CD14-positive monocyte (primary cell): Measurements from ENCODE around the gene PDE4D. TPM values are rescaled to one million over a fixed set of nuclear protein-coding genes. Genes with fewer than 3 reads are reported as not detected.

Experiments
- DNase-seq, 3 donors: peaks; one replicate each; pipeline ENCODE4 v3.0.0-alpha.2; 2011 to 2022
- H2AFZ ChIP-seq: 2 replicates; pipeline ENCODE4 v1.6.0; 2012; ENCODE audit warnings: mild to moderate bottlenecking, low read depth, low read length, inconsistent platforms; ENCODE audit not compliant: insufficient read depth, poor library complexity, severe bottlenecking
- H3K27ac ChIP-seq, 2 donors: 1 replicate in 1 of 2; 2 replicates in 1 of 2; pipeline ENCODE4 v1.5.1; 2012 to 2013; ENCODE audit warnings: low read length in 2 of 2, control low read depth in 1 of 2, inconsistent platforms in 1 of 2, low read depth in 1 of 2, mild to moderate bottlenecking in 1 of 2
- H3K27me3 ChIP-seq, 2 donors: one replicate each; pipeline versions ENCODE4 v1.6.0 to v1.6.1; 2011 to 2013; ENCODE audit warnings: low read length in 2 of 2; ENCODE audit not compliant: control insufficient read depth in 2 of 2, insufficient read depth in 2 of 2
- H3K36me3 ChIP-seq, 2 donors: replicated peaks in 1 of 2; 1 replicate in 1 of 2; 2 replicates in 1 of 2; pipeline versions ENCODE4 v1.5.1 to v1.6.1; 2012 to 2013; ENCODE audit warnings: low read length in 2 of 2, control low read depth in 1 of 2, inconsistent platforms in 1 of 2, mild to moderate bottlenecking in 1 of 2; ENCODE audit not compliant: insufficient read depth in 2 of 2, control insufficient read depth in 1 of 2
- H3K4me1 ChIP-seq, 2 donors: 1 replicate in 1 of 2; 2 replicates in 1 of 2; pipeline versions ENCODE4 v1.5.1 to v1.6.1; 2012 to 2013; ENCODE audit warnings: low read length in 2 of 2, control low read depth in 1 of 2, inconsistent platforms in 1 of 2, mild to moderate bottlenecking in 1 of 2, moderate library complexity in 1 of 2; ENCODE audit not compliant: insufficient read depth in 2 of 2, control insufficient read depth in 1 of 2
- H3K4me2 ChIP-seq: replicated peaks from 2 replicates; pipeline ENCODE3; 2012; ENCODE audit warnings: low read length, moderate library complexity, mild to moderate bottlenecking; ENCODE audit not compliant: poor library complexity, severe bottlenecking; ENCODE audit errors: extremely low read depth
- H3K4me3 ChIP-seq, 3 experiments: fragments of 200-600 bp in 1 of 3; sonication (generic) in 1 of 3; replicated peaks in 1 of 3; 1 replicate in 2 of 3; 2 replicates in 1 of 3; pipeline ENCODE4 v1.5.1; 2011 to 2013; ENCODE audit warnings: low read length in 3 of 3, mild to moderate bottlenecking in 3 of 3, control low read depth in 2 of 3, low read depth in 2 of 3, inconsistent platforms in 1 of 3, moderate library complexity in 1 of 3
- H3K79me2 ChIP-seq: 2 replicates; pipeline ENCODE4 v1.6.0; 2012; ENCODE audit warnings: mild to moderate bottlenecking, control low read depth, inconsistent platforms, low read length, moderate library complexity; ENCODE audit not compliant: insufficient read depth
- H3K9ac ChIP-seq: 2 replicates; pipeline ENCODE4 v1.6.0; 2017; ENCODE audit warnings: low read length, mild to moderate bottlenecking; ENCODE audit not compliant: insufficient read depth, poor library complexity, severe bottlenecking
- H3K9me3 ChIP-seq, 2 donors: replicated peaks in 1 of 2; 1 replicate in 1 of 2; 2 replicates in 1 of 2; pipeline versions ENCODE4 v1.5.1 to v1.6.1; 2012 to 2013; ENCODE audit warnings: low read length in 2 of 2, control low read depth in 1 of 2; ENCODE audit not compliant: control insufficient read depth in 1 of 2, insufficient read depth in 1 of 2
- H4K20me1 ChIP-seq: 2 replicates; pipeline ENCODE4 v1.6.0; 2012; ENCODE audit warnings: mild to moderate bottlenecking, low read length, control low read depth, moderate library complexity; ENCODE audit not compliant: insufficient read depth
- H3K27ac Mint-ChIP-seq, 7 donors: one replicate each; pipeline ENCODE4 v1.8.0; 2020; ENCODE audit warnings: mild to moderate bottlenecking in 7 of 7, mixed read lengths in 7 of 7, moderate library complexity in 6 of 7, inconsistent platforms in 2 of 7
- H3K27me3 Mint-ChIP-seq, 3 donors: one replicate each; pipeline ENCODE4 v1.8.0; 2021 to 2022; ENCODE audit warnings: low read depth in 3 of 3, mild to moderate bottlenecking in 3 of 3, mixed read lengths in 3 of 3, moderate library complexity in 3 of 3, inconsistent platforms in 1 of 3
- H3K36me3 Mint-ChIP-seq, 2 donors: one replicate each; pipeline ENCODE4 v1.8.0; 2020; ENCODE audit warnings: mixed read lengths in 2 of 2, inconsistent platforms in 1 of 2, mild to moderate bottlenecking in 1 of 2
- H3K4me1 Mint-ChIP-seq: one replicate; pipeline ENCODE4 v1.8.0; 2020; ENCODE audit warnings: mild to moderate bottlenecking, mixed read lengths
- H3K4me3 Mint-ChIP-seq, 2 donors: one replicate each; pipeline ENCODE4 v1.8.0; 2020; ENCODE audit warnings: mild to moderate bottlenecking in 2 of 2, mixed read lengths in 2 of 2, moderate library complexity in 1 of 2
- H3K9me3 Mint-ChIP-seq, 7 donors: one replicate each; pipeline ENCODE4 v1.8.0; 2020 to 2022; ENCODE audit warnings: mixed read lengths in 7 of 7, mild to moderate bottlenecking in 6 of 7, moderate library complexity in 6 of 7, inconsistent platforms in 2 of 7
- CTCF ChIP-seq: fragments of 200-600 bp; IDR thresholded peaks from one replicate; pipeline ENCODE4 v1.8.0; 2022; ENCODE audit warnings: antibody characterized with exemption, mild to moderate bottlenecking
- WGBS: methylation state at CpG from one replicate; pipeline ENCODE4 v1.1.5; 2013; ENCODE audit warnings: missing lambda C conversion rate; ENCODE audit not compliant: insufficient coverage; 5-methylcytosine and 5-hydroxymethylcytosine counted together
- intact Hi-C, 2 donors: fragments of 100-400 bp; cut with micrococcal nuclease; formaldehyde crosslinking; loops; one replicate each; pipeline versions ENCODE4 v1.15.0 to v1.15.1; 2023
- polyA plus RNA-seq, 3 donors: library from polyadenylated mRNA; depleted of rRNA in 1 of 3; unstranded in 2 of 3; stranded (reverse) in 1 of 3; fragments of 300-500 nt in 2 of 3; fragments of >200 nt in 1 of 3; fragmentation: Illumina TruSeq in 2 of 3; gene quantifications; 1 replicate in 2 of 3; 2 replicates in 1 of 3; pipeline ENCODE4 v1.2.3, GENCODE V29; 2012 to 2021

The PDE4D gene
- polyA plus RNA-seq, 3 donors: 1.9 to 3.4 (median 2.8) TPM

- Mint-ChIP-seq H3K27me3 (no peaks in the 10 kb centered on the region), H3K4me1 (no peaks in the 10 kb centered on the region), H3K36me3 (peaks cover 2 to 7% of the 10 kb centered on the region in 2 donors), H3K27ac (no peak overlapping the region), H3K4me3 (no peak overlapping the region), H3K9me3 (no peaks in the 10 kb centered on the region)
- Histone ChIP-seq H2AFZ (no peak overlapping the region), H3K4me1 (no peaks in the 10 kb centered on the region), H3K4me2 (no peak overlapping the region), H3K27me3 (no peaks in the 10 kb centered on the region), H3K9ac (no peak overlapping the region), H3K4me3 (no peak overlapping the region), H3K9me3 (no peaks in the 10 kb centered on the region), H3K27ac (no peak overlapping the region), H3K36me3 (no peaks in the 10 kb centered on the region), H3K79me2 (no peaks in the 10 kb centered on the region), H4K20me1 (no peaks in the 10 kb centered on the region)
- no peak for TF ChIP-seq CTCF
- DNase-seq: no peak
- intact Hi-C loops: no loop called here
- WGBS: 100% methylated on average over 1 of the region's 1 CpG
Observed at GRCh38 chr5:59206132-59206581, 687.4 kb downstream of the PDE4D start.

GRCh38 chr5:59204114-59204897 lies 689.2 kb downstream of the PDE4D start:
- no peak overlapping the region for H2AFZ ChIP-seq
- intact Hi-C loops: no loop called here
- Mint-ChIP-seq H3K4me3 (no peak overlapping the region), H3K27me3 (no peaks in the 10 kb centered on the region), H3K36me3 (peaks cover 2 to 7% of the 10 kb centered on the region in 2 donors), H3K4me1 (no peaks in the 10 kb centered on the region), H3K27ac (no peak overlapping the region), H3K9me3 (no peaks in the 10 kb centered on the region)
- no peaks in the 10 kb centered on the region for H3K79me2 ChIP-seq
- H3K9ac ChIP-seq: no peak overlapping the region
- no peaks in the 10 kb centered on the region for H3K36me3 ChIP-seq
- H3K4me2 ChIP-seq: no peak overlapping the region
- H3K4me1 ChIP-seq: no peaks in the 10 kb centered on the region
- DNase-seq: no peak
- no peaks in the 10 kb centered on the region for H3K27me3 ChIP-seq
- no peak overlapping the region for H3K4me3 ChIP-seq
- WGBS: 100% methylated on average over 2 of the region's 5 CpGs
- no peaks in the 10 kb centered on the region for H4K20me1 ChIP-seq
- no peak overlapping the region for H3K27ac ChIP-seq
- no peak for TF ChIP-seq CTCF
- no peaks in the 10 kb centered on the region for H3K9me3 ChIP-seq
